ENCODE data around the gene ALLC. TPM values are rescaled to one million over a fixed set of nuclear protein-coding genes. Genes with fewer than 3 reads are reported as not detected.

The ALLC gene
- total RNA-seq, 4 donors from 2014 or later: not detected

DNA sequence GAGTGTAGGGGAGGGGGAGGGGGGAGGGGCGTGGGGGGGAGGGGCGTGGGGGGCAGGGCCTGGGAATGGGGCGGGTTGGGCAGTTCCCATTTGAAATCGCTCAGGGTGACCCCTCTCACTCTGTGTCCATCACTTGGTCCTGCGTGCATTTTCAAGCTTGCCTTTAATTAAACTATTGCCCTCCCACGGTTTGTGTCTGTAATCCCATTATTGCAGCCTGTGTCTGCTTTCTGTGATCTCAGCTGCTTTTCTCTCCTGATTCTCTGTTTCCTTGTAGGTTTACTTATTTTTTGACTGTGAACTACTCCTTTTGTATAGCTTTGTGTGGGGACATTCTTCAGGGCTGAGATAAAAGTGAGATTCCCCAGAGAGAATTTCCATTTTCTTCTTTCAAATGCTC is 46.7 kb downstream of the ALLC start:
- TF ChIP-seq, protein P1, sequence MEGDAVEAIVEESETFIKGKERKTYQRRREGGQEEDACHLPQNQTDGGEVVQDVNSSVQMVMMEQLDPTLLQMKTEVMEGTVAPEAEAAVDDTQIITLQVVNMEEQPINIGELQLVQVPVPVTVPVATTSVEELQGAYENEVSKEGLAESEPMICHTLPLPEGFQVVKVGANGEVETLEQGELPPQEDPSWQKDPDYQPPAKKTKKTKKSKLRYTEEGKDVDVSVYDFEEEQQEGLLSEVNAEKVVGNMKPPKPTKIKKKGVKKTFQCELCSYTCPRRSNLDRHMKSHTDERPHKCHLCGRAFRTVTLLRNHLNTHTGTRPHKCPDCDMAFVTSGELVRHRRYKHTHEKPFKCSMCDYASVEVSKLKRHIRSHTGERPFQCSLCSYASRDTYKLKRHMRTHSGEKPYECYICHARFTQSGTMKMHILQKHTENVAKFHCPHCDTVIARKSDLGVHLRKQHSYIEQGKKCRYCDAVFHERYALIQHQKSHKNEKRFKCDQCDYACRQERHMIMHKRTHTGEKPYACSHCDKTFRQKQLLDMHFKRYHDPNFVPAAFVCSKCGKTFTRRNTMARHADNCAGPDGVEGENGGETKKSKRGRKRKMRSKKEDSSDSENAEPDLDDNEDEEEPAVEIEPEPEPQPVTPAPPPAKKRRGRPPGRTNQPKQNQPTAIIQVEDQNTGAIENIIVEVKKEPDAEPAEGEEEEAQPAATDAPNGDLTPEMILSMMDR (IDR thresholded peaks at IDR 0.05; ENCODE audit: low read depth): no peak

DNA sequence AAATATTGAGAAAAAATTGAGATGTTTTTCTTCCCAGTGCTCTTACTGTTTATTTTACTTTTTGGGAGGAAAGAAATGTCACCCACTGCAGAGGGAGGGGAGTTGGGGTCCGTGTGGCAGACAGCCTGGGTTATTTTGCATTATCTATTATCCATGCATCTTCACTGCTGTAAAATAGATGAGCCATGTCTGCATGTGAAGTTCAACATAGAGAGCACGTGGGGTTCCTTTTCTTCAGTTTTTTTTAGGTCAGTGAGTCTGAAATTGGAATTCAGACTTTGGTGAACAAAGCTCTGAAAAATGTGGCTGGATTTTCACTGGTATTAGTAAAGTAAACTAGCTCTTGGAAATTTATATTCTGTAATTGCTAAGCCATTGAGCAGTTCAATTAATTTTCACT is 47.8 kb downstream of the ALLC start:
- TF ChIP-seq, protein P1 (IDR thresholded peaks at IDR 0.05; ENCODE audit: low read depth): no peak

DNA sequence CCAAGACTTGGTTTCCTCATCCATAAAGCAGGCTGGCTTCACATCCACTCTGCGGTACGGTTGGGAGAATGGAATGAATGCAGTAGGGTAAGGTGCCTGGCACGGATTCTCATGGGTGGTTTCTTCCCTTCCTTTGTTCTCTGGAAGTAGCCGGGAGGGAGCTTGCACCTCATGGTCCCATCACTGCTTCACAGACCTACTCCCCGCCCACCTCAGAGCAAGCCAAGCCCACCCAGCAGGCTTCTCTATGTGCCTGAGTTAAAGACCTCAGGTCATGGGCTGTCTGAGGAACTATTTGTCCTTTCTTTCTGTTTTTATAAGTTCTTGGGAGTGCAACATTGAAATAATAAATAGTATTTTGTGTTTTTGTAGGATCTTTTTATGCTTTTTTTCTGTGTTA is 48.9 kb downstream of the ALLC start:
- TF ChIP-seq, protein P1 (IDR thresholded peaks at IDR 0.05; ENCODE audit: low read depth): no peak

DNA sequence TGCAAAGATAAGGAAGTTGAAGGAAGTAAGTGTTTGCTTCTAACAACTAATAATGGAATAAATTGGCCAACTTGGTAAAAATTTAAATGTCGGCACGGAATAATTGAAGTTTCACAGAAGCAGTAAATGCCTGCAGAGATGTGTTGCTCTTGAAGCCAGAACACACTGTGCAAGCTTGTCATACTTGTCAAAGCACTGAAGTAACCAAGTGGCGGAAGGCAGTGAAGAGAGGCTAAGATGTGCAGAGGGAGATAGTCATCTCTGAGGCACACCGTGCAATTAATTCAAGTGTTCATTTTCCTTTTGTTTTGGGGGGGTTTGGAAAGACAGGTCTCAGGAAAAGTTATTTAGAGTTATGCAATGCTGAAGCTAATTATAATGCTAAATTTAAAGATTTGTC is 50.6 kb downstream of the ALLC start:
- TF ChIP-seq, protein P1 (IDR thresholded peaks at IDR 0.05; ENCODE audit: low read depth): no peak

DNA sequence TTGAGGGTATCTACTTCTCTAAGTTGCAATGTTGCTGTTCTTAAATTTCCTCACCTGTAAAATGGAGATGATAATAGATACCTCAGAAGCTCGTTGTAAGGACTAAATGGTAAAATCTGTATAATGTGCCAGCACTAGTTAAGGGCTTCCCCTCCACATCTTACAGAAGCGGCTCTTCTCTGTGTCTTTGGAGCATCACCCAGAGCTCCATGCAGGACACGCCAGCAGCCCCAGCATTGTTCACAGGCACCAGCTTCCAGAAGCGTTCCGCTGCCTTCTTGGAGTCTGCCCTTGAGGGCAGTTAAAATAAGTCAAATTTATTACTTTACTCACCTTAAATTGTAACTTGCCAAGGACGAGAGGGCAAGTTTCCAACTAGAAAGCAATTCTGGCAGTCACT is 51.2 kb downstream of the ALLC start:
- TF ChIP-seq, protein P1 (IDR thresholded peaks at IDR 0.05; ENCODE audit: low read depth): no peak

DNA sequence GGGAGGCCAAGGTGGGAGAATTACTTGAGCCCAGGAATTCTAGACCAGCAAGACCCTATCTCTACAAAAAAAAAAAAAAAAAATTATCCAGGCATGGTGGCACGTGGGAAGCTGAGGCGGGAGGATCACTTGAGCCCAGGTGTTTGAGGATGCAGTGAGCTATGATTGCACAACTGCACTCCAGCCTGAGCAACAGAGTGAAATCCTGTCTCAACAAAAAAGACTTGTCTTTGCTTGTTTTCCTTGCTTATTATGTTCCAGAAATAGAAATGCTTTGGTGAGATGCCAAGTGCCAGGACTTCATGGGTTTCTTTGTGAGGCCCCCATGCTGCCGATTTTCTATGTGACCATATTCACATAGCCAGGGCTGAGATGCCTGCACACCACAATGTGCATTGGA is 54.4 kb downstream of the ALLC start:
- TF ChIP-seq, protein P1 (IDR thresholded peaks at IDR 0.05; ENCODE audit: low read depth): no peak

DNA sequence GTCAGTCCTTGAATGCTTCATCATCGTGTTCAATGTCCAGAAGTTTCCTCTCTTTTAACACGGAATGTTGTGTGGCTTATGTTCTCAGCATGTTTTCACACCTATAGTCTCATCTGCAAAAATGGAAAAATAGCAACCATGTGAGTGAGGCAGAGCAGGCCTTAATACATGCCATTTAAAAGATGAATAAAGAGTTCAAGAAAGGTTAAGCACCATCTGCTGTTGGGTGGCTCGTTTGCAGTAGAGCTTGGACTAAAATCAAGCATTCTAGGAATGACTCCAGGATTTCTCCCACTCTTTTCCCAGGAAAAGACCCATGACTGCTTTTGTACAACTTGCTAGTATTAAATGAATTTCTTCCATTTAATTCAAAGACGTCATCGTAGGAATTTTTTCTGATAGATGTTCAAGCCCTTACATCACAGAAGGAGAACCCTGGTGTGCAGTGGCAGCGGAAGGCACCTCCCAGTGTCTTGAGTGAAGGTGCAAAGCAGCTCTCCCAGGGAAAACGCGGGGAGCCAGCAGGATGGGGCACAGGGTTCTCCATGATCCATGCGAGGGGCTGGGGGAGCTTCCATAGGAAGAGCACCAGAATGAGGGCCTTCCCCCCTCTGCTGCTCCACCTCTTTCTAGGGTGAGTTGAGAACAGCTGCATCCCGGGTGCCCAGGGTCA is 55.0 kb downstream of the ALLC start:
- TF ChIP-seq, protein P1 (IDR thresholded peaks at IDR 0.05; ENCODE audit: low read depth): no peak
